GM12878 (cell line): ENCODE data around the gene TMEM45B.

ENCODE experiments used
- EZH2 ChIP-seq: IDR thresholded peaks from 2 replicates; pipeline ENCODE4 v1.6.1; 2012; ENCODE audit warnings: low read depth, mild to moderate bottlenecking, control low read depth, inconsistent platforms, low read length, borderline replicate concordance; ENCODE audit not compliant: control insufficient read depth
- NBN ChIP-seq: fragments of 450-650 bp; IDR thresholded peaks from 2 replicates; pipeline ENCODE4 v1.6.1; 2016
- NFYB ChIP-seq: IDR thresholded peaks from 2 replicates; pipeline ENCODE4 v1.6.1; 2011; ENCODE audit warnings: low read depth, mild to moderate bottlenecking, low read length, improper control_type of control experiment, moderate library complexity; ENCODE audit not compliant: insufficient read depth
- POLR2A ChIP-seq: IDR thresholded peaks from 2 replicates; pipeline ENCODE4 v1.6.1; 2011; ENCODE audit warnings: low read depth, mild to moderate bottlenecking, low read length
- RAD21 ChIP-seq: IDR thresholded peaks from 2 replicates; pipeline ENCODE4 v1.6.1; 2011; ENCODE audit warnings: mild to moderate bottlenecking, low read depth, low read length, moderate library complexity; ENCODE audit not compliant: insufficient read depth
- TAF1 ChIP-seq: IDR thresholded peaks from 2 replicates; pipeline ENCODE4 v1.6.1; 2011; ENCODE audit warnings: mild to moderate bottlenecking, low read depth, low read length, borderline replicate concordance
- TARDBP ChIP-seq: IDR thresholded peaks from 2 replicates; pipeline ENCODE4 v1.6.1; 2016; ENCODE audit warnings: borderline replicate concordance
- WRNIP1 ChIP-seq: IDR thresholded peaks from 2 replicates; pipeline ENCODE4 v1.6.1; 2011; ENCODE audit warnings: low read depth, low read length, improper control_type of control experiment, borderline replicate concordance
- ZNF274 ChIP-seq: IDR thresholded peaks from one replicate; pipeline ENCODE4 v1.8.0; 2011; ENCODE audit not compliant: insufficient read length, insufficient read depth
- ZZZ3 ChIP-seq: IDR thresholded peaks from 2 replicates; pipeline ENCODE4 v1.6.1; 2011; ENCODE audit warnings: low read depth; ENCODE audit not compliant: control insufficient read depth, insufficient read length
- TF ChIP-seq, protein P1 (sequence below), 3 experiments: IDR thresholded peaks in 2 of 3; conservative IDR thresholded peaks in 1 of 3; 2 replicates each; pipeline ENCODE4 v1.5.1; 2011; ENCODE audit warnings: low read depth in 3 of 3, low read length in 3 of 3, mild to moderate bottlenecking in 3 of 3, control low read depth in 2 of 3, moderate library complexity in 2 of 3, inconsistent platforms in 1 of 3, mixed read lengths in 1 of 3; ENCODE audit not compliant: control insufficient read depth in 2 of 3, insufficient read depth in 1 of 3; ENCODE audit errors: extremely low read depth in 1 of 3
- TF ChIP-seq, protein P2 (sequence below): fragments of 150-350 bp; IDR thresholded peaks from 2 replicates; pipeline ENCODE4 v1.6.1; 2016; ENCODE audit warnings: low read depth, low read length
- TF ChIP-seq, protein P3 (sequence below): fragments of 150-350 bp; IDR thresholded peaks from 2 replicates; pipeline ENCODE4 v1.6.1; 2014; ENCODE audit warnings: mild to moderate bottlenecking, low read depth, low read length

DNA sequence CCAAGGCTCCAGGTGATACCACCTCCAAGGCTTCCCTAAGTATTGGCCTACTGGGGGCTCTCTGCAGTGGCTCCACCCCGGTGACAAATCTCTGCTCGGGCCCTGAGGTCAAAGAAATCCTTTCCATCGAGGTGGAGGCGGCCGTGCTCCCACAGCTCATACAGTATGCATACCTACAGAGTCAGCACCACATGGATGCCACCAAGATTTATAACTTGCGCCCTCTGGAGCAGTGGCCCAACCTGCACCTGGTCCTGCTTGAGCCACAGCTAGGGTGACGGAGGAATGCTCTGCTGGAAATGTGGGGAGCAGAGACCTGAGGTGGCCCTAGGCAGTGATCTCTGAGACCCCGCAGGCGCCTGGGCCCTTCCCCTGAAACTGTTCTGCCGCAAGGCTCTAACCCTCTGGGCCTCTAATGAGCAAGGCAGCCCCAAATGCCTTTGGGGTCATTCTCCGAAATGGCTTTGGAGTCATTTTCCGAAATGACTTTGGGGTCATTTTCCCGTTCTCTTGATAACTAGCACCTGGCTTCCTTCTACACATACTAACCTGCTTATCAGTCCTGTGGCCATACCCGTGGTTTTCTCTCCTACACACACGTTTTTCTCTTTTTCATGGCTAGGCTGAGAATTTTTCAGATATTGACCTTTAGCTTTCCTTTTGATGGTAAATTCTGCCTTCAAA lies 33.9 kb downstream of the TMEM45B start:
- TF ChIP-seq, protein P1, sequence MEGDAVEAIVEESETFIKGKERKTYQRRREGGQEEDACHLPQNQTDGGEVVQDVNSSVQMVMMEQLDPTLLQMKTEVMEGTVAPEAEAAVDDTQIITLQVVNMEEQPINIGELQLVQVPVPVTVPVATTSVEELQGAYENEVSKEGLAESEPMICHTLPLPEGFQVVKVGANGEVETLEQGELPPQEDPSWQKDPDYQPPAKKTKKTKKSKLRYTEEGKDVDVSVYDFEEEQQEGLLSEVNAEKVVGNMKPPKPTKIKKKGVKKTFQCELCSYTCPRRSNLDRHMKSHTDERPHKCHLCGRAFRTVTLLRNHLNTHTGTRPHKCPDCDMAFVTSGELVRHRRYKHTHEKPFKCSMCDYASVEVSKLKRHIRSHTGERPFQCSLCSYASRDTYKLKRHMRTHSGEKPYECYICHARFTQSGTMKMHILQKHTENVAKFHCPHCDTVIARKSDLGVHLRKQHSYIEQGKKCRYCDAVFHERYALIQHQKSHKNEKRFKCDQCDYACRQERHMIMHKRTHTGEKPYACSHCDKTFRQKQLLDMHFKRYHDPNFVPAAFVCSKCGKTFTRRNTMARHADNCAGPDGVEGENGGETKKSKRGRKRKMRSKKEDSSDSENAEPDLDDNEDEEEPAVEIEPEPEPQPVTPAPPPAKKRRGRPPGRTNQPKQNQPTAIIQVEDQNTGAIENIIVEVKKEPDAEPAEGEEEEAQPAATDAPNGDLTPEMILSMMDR (IDR thresholded peaks at IDR 0.05 in 2 of 3, conservative IDR thresholded peaks at IDR 0.05 in 1 of 3; ENCODE audit: control insufficient read depth in 2 of 3, extremely low read depth in 1 of 3, insufficient read depth in 1 of 3, low read depth in 3 of 3, low read length in 3 of 3): no peak
- TF ChIP-seq NFYB (no peak), NBN (no peak), TAF1 (no peak), ZZZ3 (no peak), WRNIP1 (no peak), EZH2 (no peak), ZNF274 (no peak), POLR2A (no peak), RAD21 (no peak), TARDBP (no peak)
- TF ChIP-seq, protein P2, sequence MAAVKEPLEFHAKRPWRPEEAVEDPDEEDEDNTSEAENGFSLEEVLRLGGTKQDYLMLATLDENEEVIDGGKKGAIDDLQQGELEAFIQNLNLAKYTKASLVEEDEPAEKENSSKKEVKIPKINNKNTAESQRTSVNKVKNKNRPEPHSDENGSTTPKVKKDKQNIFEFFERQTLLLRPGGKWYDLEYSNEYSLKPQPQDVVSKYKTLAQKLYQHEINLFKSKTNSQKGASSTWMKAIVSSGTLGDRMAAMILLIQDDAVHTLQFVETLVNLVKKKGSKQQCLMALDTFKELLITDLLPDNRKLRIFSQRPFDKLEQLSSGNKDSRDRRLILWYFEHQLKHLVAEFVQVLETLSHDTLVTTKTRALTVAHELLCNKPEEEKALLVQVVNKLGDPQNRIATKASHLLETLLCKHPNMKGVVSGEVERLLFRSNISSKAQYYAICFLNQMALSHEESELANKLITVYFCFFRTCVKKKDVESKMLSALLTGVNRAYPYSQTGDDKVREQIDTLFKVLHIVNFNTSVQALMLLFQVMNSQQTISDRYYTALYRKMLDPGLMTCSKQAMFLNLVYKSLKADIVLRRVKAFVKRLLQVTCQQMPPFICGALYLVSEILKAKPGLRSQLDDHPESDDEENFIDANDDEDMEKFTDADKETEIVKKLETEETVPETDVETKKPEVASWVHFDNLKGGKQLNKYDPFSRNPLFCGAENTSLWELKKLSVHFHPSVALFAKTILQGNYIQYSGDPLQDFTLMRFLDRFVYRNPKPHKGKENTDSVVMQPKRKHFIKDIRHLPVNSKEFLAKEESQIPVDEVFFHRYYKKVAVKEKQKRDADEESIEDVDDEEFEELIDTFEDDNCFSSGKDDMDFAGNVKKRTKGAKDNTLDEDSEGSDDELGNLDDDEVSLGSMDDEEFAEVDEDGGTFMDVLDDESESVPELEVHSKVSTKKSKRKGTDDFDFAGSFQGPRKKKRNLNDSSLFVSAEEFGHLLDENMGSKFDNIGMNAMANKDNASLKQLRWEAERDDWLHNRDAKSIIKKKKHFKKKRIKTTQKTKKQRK: no peak
- TF ChIP-seq, protein P3, sequence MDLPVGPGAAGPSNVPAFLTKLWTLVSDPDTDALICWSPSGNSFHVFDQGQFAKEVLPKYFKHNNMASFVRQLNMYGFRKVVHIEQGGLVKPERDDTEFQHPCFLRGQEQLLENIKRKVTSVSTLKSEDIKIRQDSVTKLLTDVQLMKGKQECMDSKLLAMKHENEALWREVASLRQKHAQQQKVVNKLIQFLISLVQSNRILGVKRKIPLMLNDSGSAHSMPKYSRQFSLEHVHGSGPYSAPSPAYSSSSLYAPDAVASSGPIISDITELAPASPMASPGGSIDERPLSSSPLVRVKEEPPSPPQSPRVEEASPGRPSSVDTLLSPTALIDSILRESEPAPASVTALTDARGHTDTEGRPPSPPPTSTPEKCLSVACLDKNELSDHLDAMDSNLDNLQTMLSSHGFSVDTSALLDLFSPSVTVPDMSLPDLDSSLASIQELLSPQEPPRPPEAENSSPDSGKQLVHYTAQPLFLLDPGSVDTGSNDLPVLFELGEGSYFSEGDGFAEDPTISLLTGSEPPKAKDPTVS: no peak
